ENCODE results near the gene CCR2. TPM values are rescaled to one million over a fixed set of nuclear protein-coding genes. Genes with fewer than 3 reads are reported as not detected.

Gene CCR2
- total and polyA plus RNA-seq, 4 donors = 0.18 to 6.2 (median 2.8) TPM; not detected in 1

DNA sequence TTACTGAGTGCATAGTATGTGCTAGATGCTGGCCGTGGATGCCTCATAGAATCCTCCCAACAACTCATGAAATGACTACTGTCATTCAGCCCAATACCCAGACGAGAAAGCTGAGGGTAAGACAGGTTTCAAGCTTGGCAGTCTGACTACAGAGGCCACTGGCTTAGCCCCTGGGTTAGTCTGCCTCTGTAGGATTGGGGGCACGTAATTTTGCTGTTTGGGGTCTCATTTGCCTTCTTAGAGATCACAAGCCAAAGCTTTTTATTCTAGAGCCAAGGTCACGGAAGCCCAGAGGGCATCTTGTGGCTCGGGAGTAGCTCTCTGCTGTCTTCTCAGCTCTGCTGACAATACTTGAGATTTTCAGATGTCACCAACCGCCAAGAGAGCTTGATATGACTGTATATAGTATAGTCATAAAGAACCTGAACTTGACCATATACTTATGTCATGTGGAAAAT, 15.8 kb downstream of the CCR2 start:
- intact Hi-C loops (cut with DNase I) = no loop called here
- Histone ChIP-seq H3K4me1 (ENCODE audit: control insufficient read depth in 1 of 2, insufficient read depth in 2 of 2, low read length in 2 of 2) (no peaks in the 10 kb centered on the region), H3K27ac (ENCODE audit: low read depth in 1 of 2, low read length in 2 of 2) (no peak overlapping the region), H3K4me3 (ENCODE audit: low read length in 2 of 2) (no peak overlapping the region), H3K36me3 (ENCODE audit: control insufficient read depth in 1 of 2, insufficient read depth in 2 of 2, low read length in 1 of 2) (no peaks in the 10 kb centered on the region), H3K27me3 (ENCODE audit: control insufficient read depth in 1 of 2, insufficient read depth in 2 of 2, low read length in 1 of 2) (no peaks in the 10 kb centered on the region), H3K9me3 (ENCODE audit: control insufficient read depth, low read length) (peaks cover 2% of the 10 kb centered on the region)
- no peak for ATAC-seq (ENCODE audit: low FRiP score)
- no peak for DNase-seq
- 68 to 69% methylated on average over 6 of the region's 6 CpGs for WGBS, 2 donors

DNA sequence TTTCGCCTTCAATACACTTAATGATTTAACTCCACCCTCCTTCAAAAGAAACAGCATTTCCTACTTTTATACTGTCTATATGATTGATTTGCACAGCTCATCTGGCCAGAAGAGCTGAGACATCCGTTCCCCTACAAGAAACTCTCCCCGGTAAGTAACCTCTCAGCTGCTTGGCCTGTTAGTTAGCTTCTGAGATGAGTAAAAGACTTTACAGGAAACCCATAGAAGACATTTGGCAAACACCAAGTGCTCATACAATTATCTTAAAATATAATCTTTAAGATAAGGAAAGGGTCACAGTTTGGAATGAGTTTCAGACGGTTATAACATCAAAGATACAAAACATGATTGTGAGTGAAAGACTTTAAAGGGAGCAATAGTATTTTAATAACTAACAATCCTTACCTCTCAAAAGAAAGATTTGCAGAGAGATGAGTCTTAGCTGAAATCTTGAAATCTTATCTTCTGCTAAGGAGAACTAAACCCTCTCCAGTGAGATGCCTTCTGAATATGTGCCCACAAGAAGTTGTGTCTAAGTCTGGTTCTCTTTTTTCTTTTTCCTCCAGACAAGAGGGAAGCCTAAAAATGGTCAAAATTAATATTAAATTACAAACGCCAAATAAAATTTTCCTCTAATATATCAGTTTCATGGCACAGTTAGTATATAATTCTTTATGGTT, 17.1 kb downstream of the CCR2 start, which contains the start of gene CCR5:
CCR5 (plus strand) TSS at position 108 of the 680 bp plus-strand sequence. CDS start 1,957 bp downstream, outside the sequence.
- Histone ChIP-seq H3K27me3 (ENCODE audit: control insufficient read depth in 1 of 2, insufficient read depth in 2 of 2, low read length in 1 of 2) (no peaks in the 10 kb centered on the region), H3K27ac (ENCODE audit: low read depth in 1 of 2, low read length in 2 of 2) (no peak within 1 kb of the TSS), H3K4me3 (ENCODE audit: low read length in 2 of 2) (no peak within 1 kb of the TSS), H3K9me3 (ENCODE audit: control insufficient read depth, low read length) (peaks cover 2% of the 10 kb centered on the region), H3K4me1 (ENCODE audit: control insufficient read depth in 1 of 2, insufficient read depth in 2 of 2, low read length in 2 of 2) (no peaks in the 10 kb centered on the region), H3K36me3 (ENCODE audit: control insufficient read depth in 1 of 2, insufficient read depth in 2 of 2, low read length in 1 of 2) (no peaks in the 10 kb centered on the region)
- intact Hi-C loops (cut with DNase I) = no loop called here
- WGBS, 2 donors = 32 to 37% methylated on average over 5 of the region's 5 CpGs
- no peak for DNase-seq
- no peak for ATAC-seq (ENCODE audit: low FRiP score)

DNA sequence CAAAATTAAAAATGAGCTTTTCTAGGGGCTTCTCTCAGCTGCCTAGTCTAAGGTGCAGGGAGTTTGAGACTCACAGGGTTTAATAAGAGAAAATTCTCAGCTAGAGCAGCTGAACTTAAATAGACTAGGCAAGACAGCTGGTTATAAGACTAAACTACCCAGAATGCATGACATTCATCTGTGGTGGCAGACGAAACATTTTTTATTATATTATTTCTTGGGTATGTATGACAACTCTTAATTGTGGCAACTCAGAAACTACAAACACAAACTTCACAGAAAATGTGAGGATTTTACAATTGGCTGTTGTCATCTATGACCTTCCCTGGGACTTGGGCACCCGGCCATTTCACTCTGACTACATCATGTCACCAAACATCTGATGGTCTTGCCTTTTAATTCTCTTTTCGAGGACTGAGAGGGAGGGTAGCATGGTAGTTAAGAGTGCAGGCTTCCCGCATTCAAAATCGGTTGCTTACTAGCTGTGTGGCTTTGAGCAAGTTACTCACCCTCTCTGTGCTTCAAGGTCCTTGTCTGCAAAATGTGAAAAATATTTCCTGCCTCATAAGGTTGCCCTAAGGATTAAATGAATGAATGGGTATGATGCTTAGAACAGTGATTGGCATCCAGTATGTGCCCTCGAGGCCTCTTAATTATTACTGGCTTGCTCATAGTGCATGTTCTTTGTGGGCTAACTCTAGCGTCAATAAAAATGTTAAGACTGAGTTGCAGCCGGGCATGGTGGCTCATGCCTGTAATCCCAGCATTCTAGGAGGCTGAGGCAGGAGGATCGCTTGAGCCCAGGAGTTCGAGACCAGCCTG, 17.8 kb downstream of the CCR2 start:
- Histone ChIP-seq H3K36me3 (ENCODE audit: control insufficient read depth in 1 of 2, insufficient read depth in 2 of 2, low read length in 1 of 2) (no peaks in the 10 kb centered on the region), H3K9me3 (ENCODE audit: control insufficient read depth, low read length) (peaks cover 2% of the 10 kb centered on the region), H3K27ac (ENCODE audit: low read depth in 1 of 2, low read length in 2 of 2) (no peak overlapping the region), H3K4me1 (ENCODE audit: control insufficient read depth in 1 of 2, insufficient read depth in 2 of 2, low read length in 2 of 2) (no peaks in the 10 kb centered on the region), H3K27me3 (ENCODE audit: control insufficient read depth in 1 of 2, insufficient read depth in 2 of 2, low read length in 1 of 2) (no peaks in the 10 kb centered on the region), H3K4me3 (ENCODE audit: low read length in 2 of 2) (no peak overlapping the region)
- intact Hi-C loops (cut with DNase I) = no loop called here
- WGBS, 2 donors = 59 to 69% methylated on average over 10 of the region's 10 CpGs
- DNase-seq = no peak
- ATAC-seq (ENCODE audit: low FRiP score) = no peak

DNA sequence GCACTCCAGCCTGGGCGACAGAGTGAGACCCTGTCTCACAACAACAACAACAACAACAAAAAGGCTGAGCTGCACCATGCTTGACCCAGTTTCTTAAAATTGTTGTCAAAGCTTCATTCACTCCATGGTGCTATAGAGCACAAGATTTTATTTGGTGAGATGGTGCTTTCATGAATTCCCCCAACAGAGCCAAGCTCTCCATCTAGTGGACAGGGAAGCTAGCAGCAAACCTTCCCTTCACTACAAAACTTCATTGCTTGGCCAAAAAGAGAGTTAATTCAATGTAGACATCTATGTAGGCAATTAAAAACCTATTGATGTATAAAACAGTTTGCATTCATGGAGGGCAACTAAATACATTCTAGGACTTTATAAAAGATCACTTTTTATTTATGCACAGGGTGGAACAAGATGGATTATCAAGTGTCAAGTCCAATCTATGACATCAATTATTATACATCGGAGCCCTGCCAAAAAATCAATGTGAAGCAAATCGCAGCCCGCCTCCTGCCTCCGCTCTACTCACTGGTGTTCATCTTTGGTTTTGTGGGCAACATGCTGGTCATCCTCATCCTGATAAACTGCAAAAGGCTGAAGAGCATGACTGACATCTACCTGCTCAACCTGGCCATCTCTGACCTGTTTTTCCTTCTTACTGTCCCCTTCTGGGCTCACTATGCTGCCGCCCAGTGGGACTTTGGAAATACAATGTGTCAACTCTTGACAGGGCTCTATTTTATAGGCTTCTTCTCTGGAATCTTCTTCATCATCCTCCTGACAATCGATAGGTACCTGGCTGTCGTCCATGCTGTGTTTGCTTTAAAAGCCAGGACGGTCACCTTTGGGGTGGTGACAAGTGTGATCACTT, 18.8 kb downstream of the CCR2 start:
- Histone ChIP-seq H3K9me3 (ENCODE audit: control insufficient read depth, low read length) (peaks cover 2% of the 10 kb centered on the region), H3K36me3 (ENCODE audit: control insufficient read depth in 1 of 2, insufficient read depth in 2 of 2, low read length in 1 of 2) (no peaks in the 10 kb centered on the region), H3K27ac (ENCODE audit: low read depth in 1 of 2, low read length in 2 of 2) (no peak overlapping the region), H3K27me3 (ENCODE audit: control insufficient read depth in 1 of 2, insufficient read depth in 2 of 2, low read length in 1 of 2) (no peaks in the 10 kb centered on the region), H3K4me3 (ENCODE audit: low read length in 2 of 2) (no peak overlapping the region), H3K4me1 (ENCODE audit: control insufficient read depth in 1 of 2, insufficient read depth in 2 of 2, low read length in 2 of 2) (no peaks in the 10 kb centered on the region)
- DNase-seq (no peak), ATAC-seq (ENCODE audit: low FRiP score) (no peak)
- intact Hi-C loops (cut with DNase I) = no loop called here
- WGBS, 2 donors = 82 to 83% methylated on average over 9 of the region's 9 CpGs

DNA sequence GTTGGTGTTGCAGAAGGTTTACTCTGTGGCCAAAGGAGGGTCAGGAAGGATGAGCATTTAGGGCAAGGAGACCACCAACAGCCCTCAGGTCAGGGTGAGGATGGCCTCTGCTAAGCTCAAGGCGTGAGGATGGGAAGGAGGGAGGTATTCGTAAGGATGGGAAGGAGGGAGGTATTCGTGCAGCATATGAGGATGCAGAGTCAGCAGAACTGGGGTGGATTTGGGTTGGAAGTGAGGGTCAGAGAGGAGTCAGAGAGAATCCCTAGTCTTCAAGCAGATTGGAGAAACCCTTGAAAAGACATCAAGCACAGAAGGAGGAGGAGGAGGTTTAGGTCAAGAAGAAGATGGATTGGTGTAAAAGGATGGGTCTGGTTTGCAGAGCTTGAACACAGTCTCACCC, 20.8 kb downstream of the CCR2 start:
- Histone ChIP-seq H3K9me3 (ENCODE audit: control insufficient read depth, low read length) (no peaks in the 10 kb centered on the region), H3K27me3 (ENCODE audit: control insufficient read depth in 1 of 2, insufficient read depth in 2 of 2, low read length in 1 of 2) (no peaks in the 10 kb centered on the region), H3K27ac (ENCODE audit: low read depth in 1 of 2, low read length in 2 of 2) (no peak overlapping the region), H3K4me1 (ENCODE audit: control insufficient read depth in 1 of 2, insufficient read depth in 2 of 2, low read length in 2 of 2) (no peaks in the 10 kb centered on the region), H3K36me3 (ENCODE audit: control insufficient read depth in 1 of 2, insufficient read depth in 2 of 2, low read length in 1 of 2) (no peaks in the 10 kb centered on the region), H3K4me3 (ENCODE audit: low read length in 2 of 2) (no peak overlapping the region)
- intact Hi-C loops (cut with DNase I) = no loop called here
- 66 to 76% methylated on average over 3 of the region's 3 CpGs for WGBS, 2 donors
- DNase-seq = no peak
- ATAC-seq (ENCODE audit: low FRiP score) = no peak

DNA sequence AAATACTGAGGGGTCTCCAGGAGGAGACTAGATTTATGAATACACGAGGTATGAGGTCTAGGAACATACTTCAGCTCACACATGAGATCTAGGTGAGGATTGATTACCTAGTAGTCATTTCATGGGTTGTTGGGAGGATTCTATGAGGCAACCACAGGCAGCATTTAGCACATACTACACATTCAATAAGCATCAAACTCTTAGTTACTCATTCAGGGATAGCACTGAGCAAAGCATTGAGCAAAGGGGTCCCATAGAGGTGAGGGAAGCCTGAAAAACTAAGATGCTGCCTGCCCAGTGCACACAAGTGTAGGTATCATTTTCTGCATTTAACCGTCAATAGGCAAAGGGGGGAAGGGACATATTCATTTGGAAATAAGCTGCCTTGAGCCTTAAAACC, 21.3 kb downstream of the CCR2 start:
- H3K9me3 ChIP-seq (ENCODE audit: control insufficient read depth, low read length) = no peaks in the 10 kb centered on the region
- no peaks in the 10 kb centered on the region for H3K27me3 ChIP-seq (ENCODE audit: control insufficient read depth in 1 of 2, insufficient read depth in 2 of 2, low read length in 1 of 2)
- H3K4me1 ChIP-seq (ENCODE audit: control insufficient read depth in 1 of 2, insufficient read depth in 2 of 2, low read length in 2 of 2) = no peaks in the 10 kb centered on the region
- intact Hi-C loops (cut with DNase I) = no loop called here
- DNase-seq (no peak), ATAC-seq (ENCODE audit: low FRiP score) (no peak)
- no peak overlapping the region for H3K27ac ChIP-seq (ENCODE audit: low read depth in 1 of 2, low read length in 2 of 2)
- no peaks in the 10 kb centered on the region for H3K36me3 ChIP-seq (ENCODE audit: control insufficient read depth in 1 of 2, insufficient read depth in 2 of 2, low read length in 1 of 2)
- no peak overlapping the region for H3K4me3 ChIP-seq (ENCODE audit: low read length in 2 of 2)
- 63% methylated on average over 2 of the region's 2 CpGs for WGBS, 2 donors

DNA sequence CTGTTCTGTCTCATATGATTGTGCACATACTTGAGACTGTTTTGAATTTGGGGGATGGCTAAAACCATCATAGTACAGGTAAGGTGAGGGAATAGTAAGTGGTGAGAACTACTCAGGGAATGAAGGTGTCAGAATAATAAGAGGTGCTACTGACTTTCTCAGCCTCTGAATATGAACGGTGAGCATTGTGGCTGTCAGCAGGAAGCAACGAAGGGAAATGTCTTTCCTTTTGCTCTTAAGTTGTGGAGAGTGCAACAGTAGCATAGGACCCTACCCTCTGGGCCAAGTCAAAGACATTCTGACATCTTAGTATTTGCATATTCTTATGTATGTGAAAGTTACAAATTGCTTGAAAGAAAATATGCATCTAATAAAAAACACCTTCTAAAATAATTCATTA, 21.9 kb downstream of the CCR2 start:
- Histone ChIP-seq H3K27ac (ENCODE audit: low read depth in 1 of 2, low read length in 2 of 2) (no peak overlapping the region), H3K9me3 (ENCODE audit: control insufficient read depth, low read length) (no peaks in the 10 kb centered on the region), H3K4me1 (ENCODE audit: control insufficient read depth in 1 of 2, insufficient read depth in 2 of 2, low read length in 2 of 2) (no peaks in the 10 kb centered on the region), H3K4me3 (ENCODE audit: low read length in 2 of 2) (no peak overlapping the region), H3K27me3 (ENCODE audit: control insufficient read depth in 1 of 2, insufficient read depth in 2 of 2, low read length in 1 of 2) (no peaks in the 10 kb centered on the region), H3K36me3 (ENCODE audit: control insufficient read depth in 1 of 2, insufficient read depth in 2 of 2, low read length in 1 of 2) (no peaks in the 10 kb centered on the region)
- WGBS, 2 donors = 24 to 28% methylated on average over 2 of the region's 2 CpGs
- no peak for ATAC-seq (ENCODE audit: low FRiP score)
- intact Hi-C loops (cut with DNase I) = no loop called here
- no peak for DNase-seq

DNA sequence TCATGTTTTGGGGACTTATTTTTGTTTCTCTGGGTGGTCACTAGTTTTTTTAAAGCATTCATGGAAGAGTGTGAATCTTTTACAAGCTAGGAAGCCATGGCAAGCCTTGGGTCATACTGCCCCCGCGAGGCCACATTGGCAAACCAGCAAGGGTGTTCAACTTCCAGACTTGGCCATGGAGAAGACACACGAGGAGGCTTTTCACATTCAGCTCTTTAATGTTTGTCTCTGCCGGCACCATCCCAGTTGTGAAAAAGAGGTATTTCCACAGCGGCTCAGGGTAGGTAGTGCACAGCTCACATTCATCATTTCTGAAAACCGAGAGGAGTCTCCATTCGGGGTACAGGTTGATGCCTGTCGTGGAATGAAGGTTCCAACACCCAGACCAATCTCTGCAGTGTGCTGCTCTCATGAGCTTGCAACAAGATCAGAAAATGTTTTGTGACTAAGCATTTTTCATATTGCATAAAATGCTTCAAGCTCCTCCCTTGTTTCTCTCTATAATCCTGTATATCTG, 24.6 kb downstream of the CCR2 start:
- 40 to 43% methylated on average over 8 of the region's 8 CpGs for WGBS, 2 donors
- Histone ChIP-seq H3K4me3 (ENCODE audit: low read length in 2 of 2) (no peak overlapping the region), H3K4me1 (ENCODE audit: control insufficient read depth in 1 of 2, insufficient read depth in 2 of 2, low read length in 2 of 2) (no peaks in the 10 kb centered on the region), H3K36me3 (ENCODE audit: control insufficient read depth in 1 of 2, insufficient read depth in 2 of 2, low read length in 1 of 2) (no peaks in the 10 kb centered on the region), H3K9me3 (ENCODE audit: control insufficient read depth, low read length) (no peaks in the 10 kb centered on the region), H3K27ac (ENCODE audit: low read depth in 1 of 2, low read length in 2 of 2) (no peak overlapping the region), H3K27me3 (ENCODE audit: control insufficient read depth in 1 of 2, insufficient read depth in 2 of 2, low read length in 1 of 2) (no peaks in the 10 kb centered on the region)
- intact Hi-C loops (cut with DNase I) = no loop called here
- DNase-seq = peak; percentile 82 to 85
- ATAC-seq (ENCODE audit: low FRiP score) = no peak

Data from aorta (tissue), 5 donors.